ENCODE data around the gene CLASP2.

CLASP2 gene

GRCh38 chr3:33704891-33705290 is 13.2 kb downstream of the CLASP2 start:
- no peak for TF ChIP-seq CEBPB (IDR thresholded peaks at IDR 0.05)
- TF ChIP-seq FOXM1 (IDR thresholded peaks at IDR 0.05; ENCODE audit: borderline replicate concordance, low read depth) = no peak
- TF ChIP-seq TAF1 (IDR thresholded peaks at IDR 0.05; ENCODE audit: low read depth) = no peak
- TF ChIP-seq EP300 (IDR thresholded peaks at IDR 0.05; ENCODE audit: borderline replicate concordance) = no peak
- no peak for TF ChIP-seq ZBTB7A (IDR thresholded peaks at IDR 0.05; ENCODE audit: low read depth)
- TF ChIP-seq RAD21 (IDR thresholded peaks at IDR 0.05; ENCODE audit: low read depth) = no peak
- no peak for TF ChIP-seq USF1 (IDR thresholded peaks at IDR 0.05)
- TF ChIP-seq TEAD4 (IDR thresholded peaks at IDR 0.05) = no peak
- TF ChIP-seq EGR1 (IDR thresholded peaks at IDR 0.05) = no peak
- no peak for TF ChIP-seq TCF12 (IDR thresholded peaks at IDR 0.05; ENCODE audit: low read depth)
- TF ChIP-seq NFIC (IDR thresholded peaks at IDR 0.05) = no peak
- no peak for TF ChIP-seq REST (IDR thresholded peaks at IDR 0.05; ENCODE audit: low read depth)
- TF ChIP-seq CREB1 (IDR thresholded peaks at IDR 0.05; ENCODE audit: low read depth) = no peak
- no peak for TF ChIP-seq YY1 (IDR thresholded peaks at IDR 0.05; ENCODE audit: low read depth)
- no peak for TF ChIP-seq MAX (IDR thresholded peaks at IDR 0.05)

GRCh38 chr3:33699275-33699674 is 18.8 kb downstream of the CLASP2 start:
- TF ChIP-seq YY1 (IDR thresholded peaks at IDR 0.05; ENCODE audit: low read depth) = no peak
- TF ChIP-seq RAD21 (IDR thresholded peaks at IDR 0.05; ENCODE audit: low read depth) = no peak
- no peak for TF ChIP-seq USF1 (IDR thresholded peaks at IDR 0.05)
- TF ChIP-seq TEAD4 (IDR thresholded peaks at IDR 0.05) = no peak
- TF ChIP-seq EGR1 (IDR thresholded peaks at IDR 0.05) = no peak
- no peak for TF ChIP-seq TCF12 (IDR thresholded peaks at IDR 0.05; ENCODE audit: low read depth)

- TF ChIP-seq CEBPB (IDR thresholded peaks at IDR 0.05) = no peak
- no peak for TF ChIP-seq USF1 (IDR thresholded peaks at IDR 0.05)
- TF ChIP-seq TAF1 (IDR thresholded peaks at IDR 0.05; ENCODE audit: low read depth) = no peak
- TF ChIP-seq EP300 (IDR thresholded peaks at IDR 0.05; ENCODE audit: borderline replicate concordance) = no peak
Observed at GRCh38 chr3:33694944-33695343, 23.1 kb downstream of the CLASP2 start.

- no peak for TF ChIP-seq YY1 (IDR thresholded peaks at IDR 0.05; ENCODE audit: low read depth)
Observed at GRCh38 chr3:33690341-33690740, 27.7 kb downstream of the CLASP2 start.

DNA sequence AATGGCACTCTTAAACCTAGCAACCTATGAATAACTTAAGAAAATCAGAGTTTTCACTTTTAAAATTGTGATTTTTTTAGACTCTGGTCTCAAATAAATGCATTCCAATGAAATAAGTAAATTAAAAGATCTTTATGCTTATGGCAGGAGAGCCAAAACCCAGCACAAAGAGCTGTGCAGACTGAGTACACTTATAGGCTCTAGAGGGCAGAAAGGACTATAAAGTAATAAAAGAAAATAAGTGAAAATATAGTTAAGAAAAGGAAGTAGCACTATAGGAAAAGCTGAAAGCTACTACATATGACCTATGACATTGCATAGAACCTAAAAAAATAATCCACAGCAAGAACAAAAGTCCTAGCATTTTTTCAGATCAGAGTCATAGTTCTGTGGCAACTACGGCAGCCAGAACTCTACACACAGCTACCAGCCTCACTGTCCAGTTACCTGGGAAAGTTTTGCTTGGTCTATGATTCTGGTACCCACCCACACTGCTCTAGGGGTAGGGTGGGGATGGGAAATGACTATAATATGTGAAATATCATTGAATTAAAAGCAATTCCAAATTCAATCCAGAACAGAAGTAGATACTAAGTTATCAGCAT is 30.5 kb downstream of the CLASP2 start:
- TF ChIP-seq EP300 (IDR thresholded peaks at IDR 0.05; ENCODE audit: borderline replicate concordance) (no peak), RAD21 (IDR thresholded peaks at IDR 0.05; ENCODE audit: low read depth) (no peak), YY1 (IDR thresholded peaks at IDR 0.05; ENCODE audit: low read depth) (no peak)

DNA sequence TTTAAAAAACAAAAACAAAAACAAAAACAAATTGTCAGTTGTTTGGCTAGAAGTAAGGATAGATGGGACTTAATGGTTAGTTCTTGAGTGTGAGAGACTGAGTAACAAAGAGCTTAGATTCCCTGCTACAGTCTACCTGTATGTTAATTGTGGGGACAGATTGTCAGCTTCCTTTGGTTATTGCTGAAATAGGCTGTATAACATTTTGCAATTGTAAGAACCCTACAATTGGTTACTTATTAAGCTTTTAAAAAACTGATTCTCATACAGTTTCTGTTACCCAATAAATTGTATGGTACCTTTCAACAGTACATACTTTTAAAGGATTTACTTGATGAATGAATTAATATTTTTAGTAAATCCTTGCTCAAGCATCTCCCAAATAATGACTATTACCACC is 35.3 kb downstream of the CLASP2 start:
- TF ChIP-seq NFIC (IDR thresholded peaks at IDR 0.05) = no peak
- TF ChIP-seq EGR1 (IDR thresholded peaks at IDR 0.05) = no peak
- no peak for TF ChIP-seq USF1 (IDR thresholded peaks at IDR 0.05)
- TF ChIP-seq CREB1 (IDR thresholded peaks at IDR 0.05; ENCODE audit: low read depth) = no peak
- TF ChIP-seq FOXM1 (IDR thresholded peaks at IDR 0.05; ENCODE audit: borderline replicate concordance, low read depth) = no peak
- TF ChIP-seq YY1 (IDR thresholded peaks at IDR 0.05; ENCODE audit: low read depth) = no peak
- no peak for TF ChIP-seq CEBPB (IDR thresholded peaks at IDR 0.05)
- no peak for TF ChIP-seq ZBTB7A (IDR thresholded peaks at IDR 0.05; ENCODE audit: low read depth)
- no peak for TF ChIP-seq REST (IDR thresholded peaks at IDR 0.05; ENCODE audit: low read depth)
- no peak for TF ChIP-seq TCF12 (IDR thresholded peaks at IDR 0.05; ENCODE audit: low read depth)
- TF ChIP-seq TAF1 (IDR thresholded peaks at IDR 0.05; ENCODE audit: low read depth) = no peak
- no peak for TF ChIP-seq TEAD4 (IDR thresholded peaks at IDR 0.05)
- no peak for TF ChIP-seq RAD21 (IDR thresholded peaks at IDR 0.05; ENCODE audit: low read depth)
- no peak for TF ChIP-seq EP300 (IDR thresholded peaks at IDR 0.05; ENCODE audit: borderline replicate concordance)
- no peak for TF ChIP-seq MAX (IDR thresholded peaks at IDR 0.05)

Measured in Ishikawa (cell line).